PC-9 (cell line): ENCODE results near the gene FUT3. TPM values are rescaled to one million over a fixed set of nuclear protein-coding genes. Genes with fewer than 3 reads are reported as not detected.
"Not testable (repeated sequence)": the region's sequence is repeated elsewhere in the genome, so short reads cannot be mapped to it uniquely, and the experiment has no call there.

Experiments used
- BruUV-seq: library from RNA; stranded (reverse); fragments of 400-500 nt; replicated peaks from 2 replicates; lab custom pipeline; 2021; lab: Mats Ljungman, UMichigan
- CTCF ChIA-PET: fragments of 300-600 bp; sonication (Branson Sonifier 250); formaldehyde crosslinking; loops from one replicate; lab custom pipeline; 2022; ENCODE audit warnings: antibody characterized with exemption; lab: Charles Lee
- POLR2A ChIA-PET: fragments of 300-600 bp; sonication (Branson Sonifier 250); formaldehyde crosslinking; loops from one replicate; lab custom pipeline; 2022; ENCODE audit warnings: antibody characterized with exemption; ENCODE audit not compliant: unreplicated experiment; lab: Charles Lee
- DNase-seq, 2 experiments: peaks; one replicate each; pipeline versions ENCODE4 v3.0.0 to v3.0.0-alpha.2; 2015 to 2022; ENCODE audit warnings: mixed read lengths in 1 of 2
- H2AFZ ChIP-seq: fragments of 200-600 bp; sonication (generic); 2 replicates; pipeline ENCODE4 v1.8.1; 2017; ENCODE audit warnings: antibody characterized with exemption
- H3F3A ChIP-seq: fragments of 200-600 bp; sonication (generic); 2 replicates; pipeline ENCODE4 v1.8.1; 2017; ENCODE audit warnings: antibody characterized with exemption, mild to moderate bottlenecking, low read depth; ENCODE audit not compliant: insufficient read depth
- H3K27ac ChIP-seq: fragments of 200-600 bp; sonication (generic); 2 replicates; pipeline ENCODE4 v1.6.1; 2016; ENCODE audit warnings: mixed run types
- H3K27me3 ChIP-seq: fragments of 200-600 bp; sonication (generic); 2 replicates; pipeline ENCODE4 v1.6.1; 2016; ENCODE audit warnings: low read depth, mixed run types; ENCODE audit not compliant: insufficient read depth
- H3K36me3 ChIP-seq: fragments of 200-600 bp; sonication (generic); 2 replicates; pipeline ENCODE4 v1.6.1; 2016; ENCODE audit warnings: low read depth, mixed run types
- H3K4me1 ChIP-seq: fragments of 200-600 bp; sonication (generic); replicated peaks from 2 replicates; pipeline ENCODE4 v1.6.1; 2016; ENCODE audit warnings: mixed run types; ENCODE audit not compliant: insufficient read depth
- H3K4me2 ChIP-seq: fragments of 200-600 bp; sonication (generic); 2 replicates; pipeline ENCODE4 v1.6.1; 2017; ENCODE audit warnings: mixed run types
- H3K4me3 ChIP-seq: fragments of 200-600 bp; sonication (generic); 2 replicates; pipeline ENCODE4 v1.6.1; 2016; ENCODE audit warnings: mixed run types
- H3K79me2 ChIP-seq: fragments of 200-600 bp; sonication (generic); 2 replicates; pipeline ENCODE4 v1.6.1; 2017; ENCODE audit warnings: low read depth, mixed run types
- H3K9me2 ChIP-seq: fragments of 200-600 bp; sonication (generic); 2 replicates; pipeline ENCODE4 v1.8.1; 2017; ENCODE audit warnings: mild to moderate bottlenecking; ENCODE audit not compliant: insufficient read depth
- H3K9me3 ChIP-seq: fragments of 200-600 bp; sonication (generic); 2 replicates; pipeline ENCODE4 v1.8.1; 2016; ENCODE audit warnings: low read depth; ENCODE audit not compliant: insufficient read depth
- H4K20me1 ChIP-seq: fragments of 200-600 bp; sonication (generic); 2 replicates; pipeline ENCODE4 v1.8.1; 2017; ENCODE audit not compliant: insufficient read depth
- CTCF ChIP-seq: fragments of 200-600 bp; sonication (generic); conservative IDR thresholded peaks from 2 replicates; pipeline ENCODE4 v1.6.1; 2017; ENCODE audit warnings: mixed run types, antibody characterized with exemption, mild to moderate bottlenecking, moderate library complexity
- EZH2 ChIP-seq: fragments of 200-600 bp; sonication (generic); IDR thresholded peaks from 2 replicates; pipeline ENCODE4 v1.8.0; 2017; ENCODE audit warnings: antibody characterized with exemption, low read depth
- intact Hi-C: fragments of 100-400 bp; cut with micrococcal nuclease; formaldehyde crosslinking; loops from one replicate; pipeline ENCODE4 v1.10.0; 2022; ENCODE audit not compliant: unreplicated experiment
- total RNA-seq: library from RNA; stranded (reverse); gene quantifications from 2 replicates; pipeline ENCODE4 v1.2.3, GENCODE V29; 2021

Gene FUT3
- total RNA-seq, 1 experiment from 2014 or later, result 28.5 TPM

- no peak for DNase-seq
- no peaks in the 10 kb centered on the region for H3K27me3 ChIP-seq
- TF ChIP-seq CTCF (no peak), EZH2 (no peak)
- no peaks in the 10 kb centered on the region for H3K36me3 ChIP-seq
- H3K4me3 ChIP-seq, result no peak overlapping the region
- H4K20me1 ChIP-seq, result no peaks in the 10 kb centered on the region
- H3K4me2 ChIP-seq, result no peak overlapping the region
- no peak overlapping the region for H2AFZ ChIP-seq
- CTCF ChIA-PET, result interaction anchor here (0.6 kb wide), 1 partner anchor 116 kb away, joined by 6 read pairs; no protein-coding TSS in a partner anchor
- H3K4me1 ChIP-seq, result no peaks in the 10 kb centered on the region
- no peak overlapping the region for H3K27ac ChIP-seq
- H3K9me3 ChIP-seq, result no peaks in the 10 kb centered on the region
- BruUV-seq, result no TSS peak
- intact Hi-C loops, result no loop called here
- no peaks in the 10 kb centered on the region for H3K79me2 ChIP-seq
- H3K9me2 ChIP-seq, result no peaks in the 10 kb centered on the region
- H3F3A ChIP-seq, result no peaks in the 10 kb centered on the region; the same call in 1 of the 2 replicates
- POLR2A ChIA-PET, result no interaction called here
Measured at GRCh38 chr19:5891572-5891937, 40.3 kb upstream of the FUT3 start.

- no TSS peak for BruUV-seq
- CTCF ChIA-PET, result interaction anchor here (1.2 kb wide), 1 partner anchor 86 kb away, joined by 3 read pairs; the partner anchor contains the start of gene NRTN
Measured at GRCh38 chr19:5890099-5890498, 38.9 kb upstream of the FUT3 start.

GRCh38 chr19:5889288-5889971 is 38.2 kb upstream of the FUT3 start:
- H3K27ac ChIP-seq, result no peak overlapping the region
- no peaks in the 10 kb centered on the region for H3K27me3 ChIP-seq
- H3F3A ChIP-seq, result no peaks in the 10 kb centered on the region; the same call in 1 of the 2 replicates
- H3K4me2 ChIP-seq, result no peak overlapping the region
- H3K9me3 ChIP-seq, result no peaks in the 10 kb centered on the region
- no peaks in the 10 kb centered on the region for H3K79me2 ChIP-seq
- no peak overlapping the region for H3K4me3 ChIP-seq
- no peaks in the 10 kb centered on the region for H3K9me2 ChIP-seq
- ChIA-PET CTCF (no interaction called here), POLR2A (no interaction called here)
- H2AFZ ChIP-seq, result no peak overlapping the region
- BruUV-seq, result no TSS peak
- intact Hi-C loops, result no loop called here
- H3K4me1 ChIP-seq, result no peaks in the 10 kb centered on the region
- no peaks in the 10 kb centered on the region for H3K36me3 ChIP-seq
- no peak for TF ChIP-seq EZH2
- no peak for TF ChIP-seq CTCF
- no peaks in the 10 kb centered on the region for H4K20me1 ChIP-seq
- DNase-seq, result no peak

More at GRCh38 chr19:5890099-5890498, 38.9 kb upstream of the FUT3 start:
- no peak overlapping the region for H3K4me3 ChIP-seq
- H3F3A ChIP-seq, result no peaks in the 10 kb centered on the region; the same call in 1 of the 2 replicates
- H3K9me2 ChIP-seq, result no peaks in the 10 kb centered on the region
- no peaks in the 10 kb centered on the region for H3K36me3 ChIP-seq
- intact Hi-C loops, result no loop called here
- POLR2A ChIA-PET, result interaction anchor here (1.0 kb wide), 1 partner anchor 482 kb away, joined by 4 read pairs; no protein-coding TSS in a partner anchor
- no peak overlapping the region for H3K27ac ChIP-seq
- no peaks in the 10 kb centered on the region for H3K4me1 ChIP-seq
- TF ChIP-seq EZH2, result no peak
- TF ChIP-seq CTCF, result no peak
- no peak overlapping the region for H3K4me2 ChIP-seq
- no peaks in the 10 kb centered on the region for H3K79me2 ChIP-seq
- no peak overlapping the region for H2AFZ ChIP-seq
- no peaks in the 10 kb centered on the region for H3K9me3 ChIP-seq
- H4K20me1 ChIP-seq, result no peaks in the 10 kb centered on the region
- DNase-seq, result no peak
- H3K27me3 ChIP-seq, result no peaks in the 10 kb centered on the region

GRCh38 chr19:5884065-5884811 is 33.0 kb upstream of the FUT3 start:
- H3K27ac ChIP-seq, BruUV-seq, H3K79me2 ChIP-seq, H3K36me3 ChIP-seq, H3K4me3 ChIP-seq, H3K4me1 ChIP-seq, intact Hi-C loops, H4K20me1 ChIP-seq, H3K4me2 ChIP-seq, H2AFZ ChIP-seq, DNase-seq, CTCF ChIA-PET, H3F3A ChIP-seq, H3K27me3 ChIP-seq, H3K9me3 ChIP-seq, H3K9me2 ChIP-seq: not testable (repeated sequence)
- POLR2A ChIA-PET, result interaction anchor here (0.7 kb wide), 1 partner anchor 34 kb away, joined by 3 read pairs; no protein-coding TSS in a partner anchor
